Aorta (tissue), 5 donors: ENCODE data around the gene FLT3. TPM values are rescaled to one million over a fixed set of nuclear protein-coding genes. Genes with fewer than 3 reads are reported as not detected.
"Not testable (repeated sequence)": the region's sequence is repeated elsewhere in the genome, so short reads cannot be mapped to it uniquely, and the experiment has no call there.

ENCODE experiments used
- ATAC-seq: fragments of 200-7000 bp; cut with Tn5 transposase; one replicate; pipeline ENCODE4 v1.9.1; 2022; ENCODE audit warnings: moderate library complexity; ENCODE audit not compliant: low FRiP score
- DNase-seq, 2 donors: peaks; one replicate each; pipeline ENCODE4 v3.0.0-alpha.2; 2020
- H3K27ac ChIP-seq, 2 donors: one replicate each; pipeline ENCODE4 v1.5.1; 2013; ENCODE audit warnings: low read length in 2 of 2, mild to moderate bottlenecking in 2 of 2, moderate library complexity in 2 of 2, control low read depth in 1 of 2, inconsistent platforms in 1 of 2, low read depth in 1 of 2
- H3K27me3 ChIP-seq, 2 donors: one replicate each; pipeline ENCODE4 v1.6.1; 2013; ENCODE audit warnings: control low read depth in 1 of 2, low read length in 1 of 2, mild to moderate bottlenecking in 1 of 2, moderate library complexity in 1 of 2; ENCODE audit not compliant: insufficient read depth in 2 of 2, control insufficient read depth in 1 of 2
- H3K36me3 ChIP-seq, 2 donors: one replicate each; pipeline ENCODE4 v1.6.1; 2013; ENCODE audit warnings: control low read depth in 1 of 2, low read length in 1 of 2, mild to moderate bottlenecking in 1 of 2; ENCODE audit not compliant: insufficient read depth in 2 of 2, control insufficient read depth in 1 of 2
- H3K4me1 ChIP-seq, 2 donors: one replicate each; pipeline ENCODE4 v1.6.1; 2013; ENCODE audit warnings: low read length in 2 of 2, control low read depth in 1 of 2, mild to moderate bottlenecking in 1 of 2, moderate library complexity in 1 of 2; ENCODE audit not compliant: insufficient read depth in 2 of 2, control insufficient read depth in 1 of 2
- H3K4me3 ChIP-seq, 2 donors: one replicate each; pipeline ENCODE4 v1.5.1; 2013; ENCODE audit warnings: low read length in 2 of 2, control low read depth in 1 of 2, mild to moderate bottlenecking in 1 of 2
- H3K9me3 ChIP-seq: one replicate; pipeline ENCODE4 v1.6.1; 2013; ENCODE audit warnings: mild to moderate bottlenecking, low read length; ENCODE audit not compliant: control insufficient read depth
- WGBS, 2 donors: extraction: QIAGEN DNeasy Blood & Tissue Kit; methylation state at CpG; one replicate each; pipeline ENCODE4 v1.1.7; 2013; 5-methylcytosine and 5-hydroxymethylcytosine counted together
- intact Hi-C, 2 donors: fragments of 100-400 bp; cut with DNase I; formaldehyde crosslinking; loops; one replicate each; pipeline versions ENCODE4 v1.14.2 to v1.15.0; 2022
- polyA plus RNA-seq, 2 donors: library from polyadenylated mRNA; stranded (reverse); fragments of 200-250 nt; gene quantifications; one replicate each; pipeline ENCODE4 v1.2.3, GENCODE V29; 2013
- total RNA-seq, 2 donors: library from RNA; stranded (reverse); fragmentation: NEBNext Ultra II Directional; extraction: Animal tissue kit (Norgen Biotek cat#: 25700); gene quantifications; one replicate each; pipeline ENCODE4 v1.2.1, GENCODE V29; 2021
- donor health status: healthy with polysubstance abuse.
- donor health status: Bipolar disorder and iron deficiency.
- donor health status: DM: no; HTN: no; CAD: no.
- donor health status: DM: no; HTN: no; CAD: no.
- donor health status: DM: yes; HTN: yes; CAD: no.

Gene FLT3
- total and polyA plus RNA-seq, 4 donors: 0.13 to 0.52 (median 0.40) TPM

DNA sequence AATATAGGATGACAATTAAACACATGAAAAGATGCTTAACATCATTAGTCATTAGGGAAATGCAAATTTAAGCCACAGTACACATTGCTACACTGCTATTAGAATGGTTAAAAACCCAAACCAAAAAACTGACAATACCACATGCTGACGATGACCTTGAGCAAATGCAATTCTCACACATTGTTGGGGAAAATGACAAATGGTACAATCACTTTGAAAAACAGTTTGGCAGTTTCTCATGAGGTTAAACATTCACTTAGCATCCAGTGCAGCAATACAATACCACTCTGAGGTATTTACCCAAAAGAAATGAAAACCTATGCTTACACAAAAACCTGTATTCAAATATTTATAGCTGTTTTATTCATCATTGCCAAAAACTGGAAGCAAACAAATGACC is 11.3 kb downstream of the FLT3 start:
- no peaks in the 10 kb centered on the region for H3K4me1 ChIP-seq
- ATAC-seq: no peak

DNA sequence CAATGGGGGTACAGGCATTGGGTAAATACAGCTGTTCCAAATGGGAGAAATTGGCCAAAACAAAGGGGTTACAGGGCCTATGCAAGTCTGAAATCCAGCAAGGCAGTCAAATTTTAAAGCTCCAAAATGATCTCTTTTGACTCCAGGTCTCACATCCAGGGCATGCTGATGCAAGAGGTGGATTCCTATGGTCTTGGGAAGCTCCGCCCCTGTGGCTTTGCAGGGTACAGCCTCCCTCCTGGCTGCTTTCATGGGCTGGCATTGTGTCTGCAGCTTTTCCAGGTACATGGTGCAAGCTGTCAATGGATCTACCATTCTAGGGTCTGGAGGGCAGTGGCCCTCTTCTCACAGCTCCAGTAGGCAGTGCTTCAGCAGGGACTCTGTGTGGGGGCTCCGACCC is 22.6 kb downstream of the FLT3 start:
- H3K27ac ChIP-seq, H3K27me3 ChIP-seq, H3K4me1 ChIP-seq, H3K4me3 ChIP-seq, intact Hi-C loops, H3K36me3 ChIP-seq, DNase-seq, H3K9me3 ChIP-seq, ATAC-seq: not testable (repeated sequence)
- 90 to 97% methylated on average over 2 of the region's 2 CpGs for WGBS, 2 donors

More for the DNA sequence above, 11.3 kb downstream of the FLT3 start:
- no peak overlapping the region for H3K27ac ChIP-seq
- H3K36me3 ChIP-seq: no peaks in the 10 kb centered on the region
- no peak overlapping the region for H3K4me3 ChIP-seq
- whole genome bisulfite sequencing, 2 donors: 52 to 58% methylated on average over 1 of the region's 1 CpG
- no peaks in the 10 kb centered on the region for H3K9me3 ChIP-seq
- H3K27me3 ChIP-seq: peaks cover 0 to 3% of the 10 kb centered on the region in 2 donors
- no peak for DNase-seq
- intact Hi-C loops: no loop called here

DNA sequence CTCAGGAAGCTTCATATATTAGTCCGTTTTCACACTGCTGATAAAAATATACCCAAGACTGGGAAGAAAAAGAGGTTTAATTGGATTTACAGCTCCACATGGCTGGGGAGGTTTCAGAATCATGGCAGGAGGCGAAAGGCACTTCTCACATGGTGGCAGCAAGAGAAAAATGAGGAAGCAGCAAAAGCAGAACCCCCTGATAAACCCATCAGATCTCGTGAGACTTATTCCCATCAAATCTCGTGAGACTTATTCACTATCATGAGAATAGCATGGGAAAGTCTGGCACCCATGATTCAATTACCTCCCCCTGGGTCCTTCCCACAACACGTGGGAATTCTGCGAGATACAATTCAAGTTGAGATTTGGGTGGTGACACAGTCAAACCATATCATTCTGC is 23.1 kb downstream of the FLT3 start:
- intact Hi-C loops: no loop called here
- Histone ChIP-seq H3K9me3 (no peaks in the 10 kb centered on the region), H3K27ac (no peak overlapping the region), H3K4me3 (no peak overlapping the region), H3K36me3 (no peaks in the 10 kb centered on the region), H3K27me3 (no peaks in the 10 kb centered on the region), H3K4me1 (no peaks in the 10 kb centered on the region)
- DNase-seq (no peak), ATAC-seq (no peak)
- 63 to 64% methylated on average over 6 of the region's 6 CpGs for WGBS, 2 donors

DNA sequence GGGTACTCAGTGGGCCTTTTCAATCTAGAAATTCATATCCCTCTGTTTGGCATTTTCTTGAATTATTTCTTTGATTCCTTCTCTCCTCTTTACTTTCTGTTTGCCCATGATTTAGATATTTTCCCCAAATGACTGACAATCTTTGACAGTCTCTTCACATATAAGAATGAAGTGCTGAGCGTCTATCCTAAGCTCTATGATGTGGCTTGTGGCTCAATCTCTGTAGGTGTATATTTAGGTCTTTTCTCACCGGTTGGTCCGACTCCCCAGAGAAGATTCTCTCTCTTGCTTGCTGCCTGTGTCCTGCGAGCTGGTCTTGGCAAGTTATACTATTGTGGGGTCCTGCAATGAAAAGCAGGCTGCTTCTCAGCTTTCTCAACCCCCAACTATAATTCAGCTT is 29.0 kb downstream of the FLT3 start:
- DNase-seq: no peak

DNA sequence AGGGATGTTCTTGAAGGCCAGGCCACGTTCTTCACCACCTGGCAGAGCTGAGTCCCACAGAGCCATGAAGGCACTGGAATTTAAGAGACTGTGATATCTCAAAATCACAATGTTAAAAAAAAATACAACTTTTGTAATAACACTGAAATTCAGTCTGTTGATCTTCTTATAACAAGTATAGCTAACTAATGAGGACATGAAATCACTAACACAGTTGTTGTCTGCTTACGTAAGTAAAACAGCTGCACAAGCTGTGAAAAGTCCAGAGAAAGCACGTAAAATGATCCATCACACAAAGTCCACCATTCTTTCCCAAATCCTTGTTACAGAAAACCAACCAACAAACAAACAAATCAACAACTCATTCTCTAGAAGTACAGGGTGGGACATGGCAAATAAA is 32.9 kb downstream of the FLT3 start:
- no peak overlapping the region for H3K4me3 ChIP-seq
- intact Hi-C loops: no loop called here
- DNase-seq (no peak), ATAC-seq (no peak)
- H3K27me3 ChIP-seq: no peaks in the 10 kb centered on the region
- H3K4me1 ChIP-seq: no peaks in the 10 kb centered on the region
- H3K27ac ChIP-seq: no peak overlapping the region
- no peaks in the 10 kb centered on the region for H3K36me3 ChIP-seq
- 82 to 83% methylated on average over 3 of the region's 3 CpGs for WGBS, 2 donors
- H3K9me3 ChIP-seq: no peaks in the 10 kb centered on the region

More for the DNA sequence above, 29.0 kb downstream of the FLT3 start:
- intact Hi-C loops: no loop called here
- H3K4me1 ChIP-seq: no peaks in the 10 kb centered on the region
- no peaks in the 10 kb centered on the region for H3K9me3 ChIP-seq
- H3K36me3 ChIP-seq: no peaks in the 10 kb centered on the region
- WGBS, 2 donors: 85 to 86% methylated on average over 4 of the region's 4 CpGs
- no peak overlapping the region for H3K27ac ChIP-seq
- no peak overlapping the region for H3K4me3 ChIP-seq
- no peaks in the 10 kb centered on the region for H3K27me3 ChIP-seq
- no peak for ATAC-seq

GRCh38 chr13:28058866-28059613 is 41.3 kb downstream of the FLT3 start:
- Histone ChIP-seq H3K4me3 (no peak overlapping the region), H3K27ac (no peak overlapping the region), H3K36me3 (no peaks in the 10 kb centered on the region), H3K4me1 (no peaks in the 10 kb centered on the region), H3K9me3 (no peaks in the 10 kb centered on the region), H3K27me3 (no peaks in the 10 kb centered on the region)
- ATAC-seq (no peak), DNase-seq (no peak)
- intact Hi-C loops: no loop called here
- WGBS, 2 donors: 58 to 59% methylated on average over 13 of the region's 13 CpGs

- DNase-seq (no peak), ATAC-seq (no peak)
- Histone ChIP-seq H3K4me1 (no peaks in the 10 kb centered on the region), H3K9me3 (no peaks in the 10 kb centered on the region), H3K27me3 (no peaks in the 10 kb centered on the region), H3K4me3 (no peak overlapping the region), H3K36me3 (no peaks in the 10 kb centered on the region), H3K27ac (no peak overlapping the region)
- whole genome bisulfite sequencing, 2 donors: 81% methylated on average over 13 of the region's 13 CpGs
- intact Hi-C loops: no loop called here
Measured at GRCh38 chr13:28056970-28057712, 43.2 kb downstream of the FLT3 start.

DNA sequence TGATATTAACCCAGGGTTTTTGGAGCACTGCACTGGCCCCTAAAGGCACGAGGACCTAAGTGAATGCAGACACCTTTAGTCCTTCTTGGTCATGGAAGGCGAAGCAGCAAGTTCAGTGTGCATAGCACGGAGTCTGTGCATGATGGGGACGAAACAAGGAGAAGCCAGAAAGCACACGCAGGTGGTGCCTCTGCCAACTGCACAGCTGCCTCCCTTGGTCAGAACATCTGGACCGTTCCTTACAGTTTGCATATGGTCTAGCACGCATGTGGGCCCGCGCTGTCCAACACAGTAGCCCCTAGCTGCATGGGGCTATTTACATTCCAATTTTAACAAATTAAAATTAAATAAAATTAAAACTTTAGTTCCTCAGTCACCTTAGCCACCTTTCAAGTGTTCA is 44.0 kb downstream of the FLT3 start:
- no peak overlapping the region for H3K4me3 ChIP-seq
- no peaks in the 10 kb centered on the region for H3K36me3 ChIP-seq
- intact Hi-C loops: no loop called here
- 65 to 72% methylated on average over 9 of the region's 9 CpGs for WGBS, 2 donors
- no peaks in the 10 kb centered on the region for H3K9me3 ChIP-seq
- DNase-seq (no peak), ATAC-seq (no peak)
- no peaks in the 10 kb centered on the region for H3K4me1 ChIP-seq
- H3K27ac ChIP-seq: no peak overlapping the region
- H3K27me3 ChIP-seq: no peaks in the 10 kb centered on the region

DNA sequence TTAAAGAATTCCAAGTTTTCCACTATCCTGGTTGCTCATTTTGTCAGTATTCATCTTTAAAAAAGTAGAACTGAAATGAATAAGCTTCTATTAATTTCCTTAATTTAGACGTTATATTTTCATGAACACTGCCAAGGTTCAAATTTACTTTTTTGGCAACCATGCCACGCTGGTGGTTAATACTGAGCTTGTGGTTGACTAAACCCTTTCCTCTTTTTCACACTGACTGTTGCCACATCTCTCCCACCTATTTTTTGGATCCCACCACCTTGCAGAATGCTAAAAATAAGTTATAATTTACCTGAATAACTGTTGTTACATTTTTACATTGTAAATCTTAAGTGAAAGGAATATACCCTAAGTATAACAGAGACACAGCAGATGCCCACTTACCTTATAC is 45.0 kb downstream of the FLT3 start:
- Histone ChIP-seq H3K9me3 (no peaks in the 10 kb centered on the region), H3K4me1 (no peaks in the 10 kb centered on the region), H3K36me3 (no peaks in the 10 kb centered on the region), H3K27me3 (no peaks in the 10 kb centered on the region), H3K27ac (no peak overlapping the region), H3K4me3 (no peak overlapping the region)
- intact Hi-C loops: no loop called here
- 31 to 34% methylated on average over 2 of the region's 2 CpGs for WGBS, 2 donors
- DNase-seq: no peak
- no peak for ATAC-seq
